GM08714 (cell line): ENCODE results near the gene NTRK1.

Experiments used
- H3K4me3 ChIP-seq: fragments of 200-500 bp; sonication (Bioruptor generic); 2 replicates; pipeline ENCODE4 v1.5.1; 2014; ENCODE audit warnings: mild to moderate bottlenecking, low read length, inconsistent platforms
- ZNF274 ChIP-seq: IDR thresholded peaks from 2 replicates; pipeline ENCODE4 v1.6.1; 2012; ENCODE audit warnings: mild to moderate bottlenecking, low read depth, low read length

NTRK1 gene

DNA sequence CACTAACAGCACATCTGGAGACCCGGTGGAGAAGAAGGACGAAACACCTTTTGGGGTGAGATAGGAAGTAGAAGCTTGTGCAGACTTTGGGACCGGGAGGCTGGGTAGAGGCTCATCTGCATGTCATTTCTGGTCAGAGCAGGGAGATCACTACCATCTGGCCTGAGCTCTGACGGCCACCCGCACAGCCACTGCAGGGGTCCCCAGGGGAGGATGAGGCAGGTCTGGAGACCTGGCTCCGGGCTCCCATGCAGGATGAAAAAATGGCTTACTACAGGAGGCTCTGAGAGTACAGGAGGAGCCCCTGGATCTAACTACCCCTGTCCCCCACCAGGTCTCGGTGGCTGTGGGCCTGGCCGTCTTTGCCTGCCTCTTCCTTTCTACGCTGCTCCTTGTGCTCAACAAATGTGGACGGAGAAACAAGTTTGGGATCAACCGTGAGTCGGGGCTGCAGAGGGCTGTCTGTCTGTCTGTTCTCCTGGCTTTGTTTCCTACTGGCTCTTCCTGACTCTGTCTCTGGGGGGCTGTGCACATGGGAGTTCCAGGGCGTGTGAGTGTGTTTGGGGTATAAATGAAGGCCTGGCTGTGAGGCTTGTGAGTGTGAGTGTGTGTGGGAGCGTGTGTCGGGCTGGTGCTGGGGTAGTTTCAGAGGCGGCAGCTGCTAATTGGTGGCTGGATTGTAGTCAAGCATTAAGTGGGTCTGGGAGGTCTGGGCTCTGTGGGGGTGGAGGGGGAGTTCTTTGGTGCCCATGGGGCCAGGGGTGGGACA, 14.1 kb downstream of the NTRK1 start:
- no peak overlapping the region for H3K4me3 ChIP-seq
- no peak for TF ChIP-seq ZNF274

- no peak overlapping the region for H3K4me3 ChIP-seq
- TF ChIP-seq ZNF274: no peak
Measured at GRCh38 chr1:156875341-156875615, 14.6 kb downstream of the NTRK1 start.

DNA sequence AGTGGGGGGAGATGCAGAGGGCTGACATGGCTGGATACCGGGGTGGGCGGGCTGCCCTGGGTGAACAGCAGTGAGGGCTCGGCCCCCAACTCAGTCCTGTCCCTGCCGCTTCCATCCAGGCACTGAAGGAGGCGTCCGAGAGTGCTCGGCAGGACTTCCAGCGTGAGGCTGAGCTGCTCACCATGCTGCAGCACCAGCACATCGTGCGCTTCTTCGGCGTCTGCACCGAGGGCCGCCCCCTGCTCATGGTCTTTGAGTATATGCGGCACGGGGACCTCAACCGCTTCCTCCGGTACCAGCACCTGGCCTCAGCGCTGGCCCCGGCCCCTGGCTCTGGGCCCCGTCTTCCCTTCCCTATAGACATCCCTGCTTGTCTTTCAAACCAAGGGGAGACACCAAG, 15.6 kb downstream of the NTRK1 start:
- no peak for TF ChIP-seq ZNF274
- H3K4me3 ChIP-seq: no peak overlapping the region

DNA sequence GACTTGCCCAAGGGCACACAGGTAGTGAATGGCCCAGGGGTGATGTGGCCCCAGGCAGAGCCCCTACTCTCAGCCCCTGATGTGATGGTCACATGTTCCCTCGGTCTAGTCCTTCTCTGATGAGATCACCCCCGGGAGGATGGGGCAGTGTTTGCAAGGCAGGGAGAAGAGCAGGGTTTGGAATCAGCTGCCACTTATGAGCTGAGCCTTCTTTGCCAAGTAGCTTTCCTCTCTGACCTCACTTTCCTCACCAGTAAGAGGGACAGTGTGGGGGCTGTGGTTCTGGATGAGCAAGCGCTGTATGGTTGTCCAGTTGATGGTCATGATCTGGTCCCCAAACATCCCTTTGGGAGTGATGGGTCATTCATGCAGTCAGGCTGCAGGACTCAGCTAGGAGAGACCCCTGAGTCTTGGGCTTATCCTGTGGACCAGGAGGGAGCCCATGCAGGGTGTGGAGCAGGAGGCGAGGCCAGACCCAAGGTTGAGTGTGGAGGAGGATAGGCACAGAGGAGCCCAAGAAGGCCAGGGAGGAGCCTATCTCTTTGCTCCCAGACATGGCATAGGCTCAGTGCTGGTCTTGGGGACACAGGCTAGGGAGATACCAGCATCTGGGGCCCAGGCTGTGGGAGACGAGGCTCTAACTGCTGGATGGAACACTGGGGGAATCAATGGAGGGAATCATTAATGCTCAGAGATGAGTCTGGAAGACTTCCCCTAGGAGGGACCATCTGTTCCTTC, 16.9 kb downstream of the NTRK1 start:
- no peak for TF ChIP-seq ZNF274
- H3K4me3 ChIP-seq: no peak overlapping the region

GRCh38 chr1:156879876-156880275, 19.2 kb downstream of the NTRK1 start:
- H3K4me3 ChIP-seq: no peak overlapping the region
- no peak for TF ChIP-seq ZNF274

- no peak overlapping the region for H3K4me3 ChIP-seq
- TF ChIP-seq ZNF274: no peak
Measured at GRCh38 chr1:156880473-156880872, 19.8 kb downstream of the NTRK1 start.

GRCh38 chr1:156881101-156881500, 20.4 kb downstream of the NTRK1 start:
- no peak overlapping the region for H3K4me3 ChIP-seq
- no peak for TF ChIP-seq ZNF274

DNA sequence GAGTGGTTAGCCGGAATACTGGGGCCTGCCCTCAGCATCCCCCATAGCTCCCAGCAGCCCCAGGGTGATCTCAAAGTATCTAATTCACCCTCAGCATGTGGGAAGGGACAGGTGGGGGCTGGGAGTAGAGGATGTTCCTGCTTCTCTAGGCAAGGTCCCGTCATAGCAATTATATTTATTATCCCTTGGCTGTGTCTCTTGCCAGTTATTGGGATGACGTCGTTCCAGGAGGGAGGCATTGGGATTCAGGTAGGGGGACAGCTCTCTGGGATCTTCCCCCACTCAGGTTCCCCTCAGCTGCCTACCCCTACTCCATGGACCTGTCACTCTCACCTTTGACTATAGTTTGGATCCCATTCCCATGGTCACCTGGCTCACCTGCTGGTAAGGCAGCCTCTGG, 21.0 kb downstream of the NTRK1 start:
- TF ChIP-seq ZNF274: no peak
- no peak overlapping the region for H3K4me3 ChIP-seq

DNA sequence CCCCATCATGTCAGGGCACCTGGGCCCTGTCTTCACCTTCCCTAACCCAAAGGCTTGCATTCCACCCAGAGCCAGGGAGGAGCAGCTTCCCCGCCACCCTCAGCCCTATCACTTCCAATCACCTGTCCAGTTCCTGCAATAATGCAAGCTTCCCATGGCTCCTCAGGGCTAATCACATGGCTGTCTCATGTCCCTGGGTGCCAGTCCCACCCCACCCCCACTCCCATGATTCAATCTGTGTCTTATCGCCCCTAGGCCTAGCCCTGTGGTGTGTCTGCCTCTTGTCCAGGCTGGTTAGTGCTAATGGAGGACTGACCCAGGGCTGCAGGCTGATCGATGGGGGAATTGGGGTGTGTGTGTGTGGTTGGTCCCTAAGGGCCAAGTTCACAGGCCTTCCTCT, 21.9 kb downstream of the NTRK1 start:
- no peak overlapping the region for H3K4me3 ChIP-seq
- no peak for TF ChIP-seq ZNF274

DNA sequence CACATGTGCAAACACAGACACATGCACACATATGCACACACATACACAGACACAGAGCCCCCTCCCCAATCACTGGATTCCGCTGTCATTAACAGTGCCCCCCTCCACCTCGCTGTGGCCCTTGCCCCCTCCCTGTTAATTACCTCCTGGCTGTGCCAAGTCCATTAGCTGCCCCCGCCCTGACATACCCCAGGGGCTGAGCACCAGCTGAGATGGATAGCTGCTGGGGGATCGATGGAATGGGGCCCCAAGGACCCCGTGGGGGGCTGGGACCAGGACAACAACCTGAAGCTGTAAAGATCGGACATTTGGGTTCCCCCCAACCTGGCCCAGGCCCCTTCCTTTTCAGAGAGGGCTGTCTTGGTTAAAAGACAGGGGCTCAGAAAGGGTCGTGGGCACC, 23.3 kb downstream of the NTRK1 start:
- no peak overlapping the region for H3K4me3 ChIP-seq

DNA sequence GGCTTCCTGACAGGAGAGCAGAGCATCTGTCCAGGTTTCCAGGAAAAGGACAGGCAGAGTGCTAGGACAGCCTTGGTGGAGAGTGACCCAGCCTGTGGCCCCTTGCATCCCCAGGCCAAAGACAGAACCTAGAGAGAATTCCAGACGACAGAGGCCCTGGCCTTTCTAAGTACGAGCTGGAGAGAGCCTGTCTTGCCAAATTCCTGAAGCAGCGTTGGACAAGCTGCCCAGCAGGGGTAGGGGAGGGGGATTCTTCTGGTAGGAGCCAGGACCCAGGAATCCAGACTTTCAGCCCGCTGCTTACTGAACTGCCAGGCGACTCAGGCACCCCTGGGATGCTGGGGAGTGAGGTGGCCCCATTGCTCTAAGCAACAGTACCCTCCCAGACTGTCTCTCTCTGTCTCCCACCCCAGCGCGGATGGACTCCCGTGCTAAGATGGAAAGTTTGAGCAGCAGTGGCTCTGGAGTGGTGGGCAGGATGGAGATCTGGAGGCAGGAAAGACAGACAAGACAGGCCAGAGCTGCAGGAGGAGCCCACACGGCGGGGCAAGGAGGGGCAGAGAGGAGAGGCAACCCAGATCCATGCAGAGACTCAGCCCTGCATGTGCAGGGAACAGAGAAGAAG, 24.0 kb downstream of the NTRK1 start:
- no peak for TF ChIP-seq ZNF274
- no peak overlapping the region for H3K4me3 ChIP-seq

More for the DNA sequence above, 23.3 kb downstream of the NTRK1 start:
- TF ChIP-seq ZNF274: no peak

DNA sequence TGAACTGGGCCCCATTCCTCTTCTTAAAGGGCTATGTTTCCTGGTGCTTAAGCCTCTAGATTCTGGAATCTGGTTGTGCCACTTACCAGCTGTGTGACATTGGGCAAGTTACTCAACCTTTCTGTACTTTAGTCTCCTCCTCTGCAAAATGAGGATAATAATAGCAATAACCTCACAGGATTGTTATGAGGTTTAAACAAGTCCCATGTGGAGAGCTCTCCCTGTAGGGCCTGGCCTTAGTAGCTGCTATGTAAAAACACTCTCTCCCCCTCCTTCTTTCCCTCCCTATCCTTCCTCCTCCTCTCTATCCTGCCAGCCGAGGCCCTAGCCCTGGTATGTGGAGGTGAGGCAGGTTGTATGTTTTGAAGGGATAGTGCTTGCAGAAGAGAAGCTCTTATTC, 24.6 kb downstream of the NTRK1 start:
- TF ChIP-seq ZNF274: no peak
- no peak overlapping the region for H3K4me3 ChIP-seq

GRCh38 chr1:156885880-156886355, 25.3 kb downstream of the NTRK1 start:
- TF ChIP-seq ZNF274: no peak
- H3K4me3 ChIP-seq: no peak overlapping the region

DNA sequence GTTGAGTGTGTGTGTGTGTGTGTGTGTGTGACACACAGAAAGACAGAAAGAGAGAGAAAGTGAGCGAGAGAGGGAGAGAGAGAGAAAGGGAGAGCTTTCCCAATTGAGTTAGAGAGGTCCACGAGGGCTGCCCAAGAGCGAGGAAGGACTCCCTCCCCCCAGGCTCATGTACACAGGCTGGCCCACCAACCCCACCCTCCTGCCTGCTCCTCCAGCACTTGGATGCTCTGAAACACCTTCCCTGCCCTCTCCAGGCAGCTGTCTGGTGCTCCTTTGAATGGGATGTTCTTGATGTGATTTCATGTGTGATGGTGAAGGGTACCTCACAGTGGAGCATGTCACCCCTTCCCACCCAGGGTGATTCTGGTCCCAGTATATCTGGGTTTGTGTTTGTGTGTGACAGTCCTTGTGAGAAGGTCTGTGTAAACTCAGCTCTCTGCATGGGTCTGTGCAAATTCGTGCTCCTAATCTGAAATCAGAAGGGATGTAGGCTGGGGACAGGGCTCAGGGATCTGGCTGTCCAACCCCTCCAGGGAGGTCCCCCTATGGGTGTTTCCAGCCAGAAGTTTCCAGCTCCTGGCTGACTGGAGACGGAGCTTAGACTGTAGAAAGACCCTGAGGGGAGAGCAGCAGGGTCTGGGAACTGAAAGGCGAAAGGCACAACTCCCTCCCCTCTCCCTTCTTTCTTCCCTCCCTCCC, 26.1 kb downstream of the NTRK1 start:
- TF ChIP-seq ZNF274: no peak
- H3K4me3 ChIP-seq: no peak overlapping the region
